ENCODE measurements around the gene NEK5. TPM values are rescaled to one million over a fixed set of nuclear protein-coding genes. Genes with fewer than 3 reads are reported as not detected.

Gene NEK5
- total and polyA plus RNA-seq, 2 donors (not counting 3 experiments of a cell fraction or from before 2014, with no cell fraction given), result 0.03 to 0.18 TPM

DNA sequence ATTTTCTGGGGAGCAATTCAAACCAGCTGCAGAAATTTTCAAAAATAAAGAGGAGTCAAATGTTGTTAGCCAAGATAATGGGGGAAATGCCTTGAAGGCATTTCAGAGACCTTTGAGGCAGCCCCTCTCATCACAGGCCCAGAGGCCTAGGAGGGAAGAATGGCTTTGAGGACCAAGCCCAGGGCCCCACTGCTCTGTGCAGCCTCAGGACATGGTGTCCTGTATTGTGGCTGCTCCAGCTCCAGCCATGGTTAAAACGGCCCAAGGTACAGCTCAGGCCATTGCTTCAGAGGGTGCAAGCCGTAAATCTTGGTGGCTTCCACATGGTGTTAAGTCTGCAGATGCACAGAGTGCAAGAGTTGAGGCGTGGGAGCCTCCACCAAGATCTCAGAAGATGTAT lies 32.1 kb downstream of the NEK5 start:
- no peaks in the 10 kb centered on the region for H3K4me1 ChIP-seq (ENCODE audit: control insufficient read depth, extremely low read depth, insufficient read depth, low read length)
- H3K4me3 ChIP-seq (replicated peaks in 1 of 3; ENCODE audit: insufficient read depth in 1 of 3, low read depth in 1 of 3, low read length in 3 of 3), result no peak overlapping the region
- H3K4me2 ChIP-seq (ENCODE audit: insufficient read depth, low read length), result no peak overlapping the region
- H3K9me1 ChIP-seq (replicated peaks; ENCODE audit: control insufficient read depth, extremely low read depth, insufficient read depth, low read length), result no peaks in the 10 kb centered on the region
- H2AFZ ChIP-seq (ENCODE audit: low read depth, low read length), result no peak overlapping the region
- no peaks in the 10 kb centered on the region for H3K9me3 ChIP-seq (replicated peaks; ENCODE audit: control insufficient read depth, insufficient read depth, low read length)
- peaks cover 0 to 3% of the 10 kb centered on the region in 2 experiments for H3K27me3 ChIP-seq (ENCODE audit: control insufficient read depth in 2 of 2, insufficient read depth in 2 of 2, low read length in 2 of 2)
- no peaks in the 10 kb centered on the region for H3K36me3 ChIP-seq (ENCODE audit: control insufficient read depth in 2 of 2, extremely low read depth in 1 of 2, insufficient read depth in 2 of 2, low read length in 2 of 2)
- CTCF ChIA-PET, result no interaction called here
- H3K27ac ChIP-seq (ENCODE audit: insufficient read depth, low read depth, low read length), result no peak overlapping the region
- BruUV-seq (replicated peaks), result no TSS peak
- no peaks in the 10 kb centered on the region for H3K79me2 ChIP-seq (ENCODE audit: control insufficient read depth, insufficient read depth, low read length)
- FAIRE-seq, result no peak
- TF ChIP-seq POLR2AphosphoS5 (IDR thresholded peaks at IDR 0.05; ENCODE audit: insufficient read depth, low read depth, low read length), result no peak
- TF ChIP-seq, protein P1, sequence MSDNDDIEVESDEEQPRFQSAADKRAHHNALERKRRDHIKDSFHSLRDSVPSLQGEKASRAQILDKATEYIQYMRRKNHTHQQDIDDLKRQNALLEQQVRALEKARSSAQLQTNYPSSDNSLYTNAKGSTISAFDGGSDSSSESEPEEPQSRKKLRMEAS (IDR thresholded peaks at IDR 0.05; ENCODE audit: insufficient read depth, insufficient read length), result no peak
- TF ChIP-seq JUN (IDR thresholded peaks at IDR 0.05; ENCODE audit: borderline replicate concordance, insufficient read depth, insufficient read length, low read depth), result no peak
- TF ChIP-seq EZH2 (IDR thresholded peaks at IDR 0.05; ENCODE audit: borderline replicate concordance, low read depth, low read length, severe bottlenecking), result no peak
- no peak for TF ChIP-seq MYC (IDR thresholded peaks at IDR 0.05; ENCODE audit: low read depth, low read length)
- no peak for TF ChIP-seq POLR2A (IDR thresholded peaks at IDR 0.05; ENCODE audit: low read depth, low read length)
- no peak for TF ChIP-seq FOS (IDR thresholded peaks at IDR 0.05; ENCODE audit: borderline replicate concordance, insufficient read depth, low read length)
- TF ChIP-seq, protein P2, sequence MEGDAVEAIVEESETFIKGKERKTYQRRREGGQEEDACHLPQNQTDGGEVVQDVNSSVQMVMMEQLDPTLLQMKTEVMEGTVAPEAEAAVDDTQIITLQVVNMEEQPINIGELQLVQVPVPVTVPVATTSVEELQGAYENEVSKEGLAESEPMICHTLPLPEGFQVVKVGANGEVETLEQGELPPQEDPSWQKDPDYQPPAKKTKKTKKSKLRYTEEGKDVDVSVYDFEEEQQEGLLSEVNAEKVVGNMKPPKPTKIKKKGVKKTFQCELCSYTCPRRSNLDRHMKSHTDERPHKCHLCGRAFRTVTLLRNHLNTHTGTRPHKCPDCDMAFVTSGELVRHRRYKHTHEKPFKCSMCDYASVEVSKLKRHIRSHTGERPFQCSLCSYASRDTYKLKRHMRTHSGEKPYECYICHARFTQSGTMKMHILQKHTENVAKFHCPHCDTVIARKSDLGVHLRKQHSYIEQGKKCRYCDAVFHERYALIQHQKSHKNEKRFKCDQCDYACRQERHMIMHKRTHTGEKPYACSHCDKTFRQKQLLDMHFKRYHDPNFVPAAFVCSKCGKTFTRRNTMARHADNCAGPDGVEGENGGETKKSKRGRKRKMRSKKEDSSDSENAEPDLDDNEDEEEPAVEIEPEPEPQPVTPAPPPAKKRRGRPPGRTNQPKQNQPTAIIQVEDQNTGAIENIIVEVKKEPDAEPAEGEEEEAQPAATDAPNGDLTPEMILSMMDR (IDR thresholded peaks at IDR 0.05; ENCODE audit: extremely low read depth in 1 of 2, insufficient read depth in 1 of 2, low read depth in 1 of 2, low read length in 2 of 2), result no peak
- TF ChIP-seq GATA2 (IDR thresholded peaks at IDR 0.05; ENCODE audit: insufficient read depth, insufficient read length, low read depth, low read length), result no peak
- dilution Hi-C loops (cut with MboI; ENCODE audit: extremely low pct_ligation_motif_present, low sequenced_read_pairs), result no loop called here
- no peak overlapping the region for H3K9ac ChIP-seq (replicated peaks; ENCODE audit: extremely low read depth, insufficient read depth, low read length)
- POLR2A ChIA-PET, result no interaction called here
- no peak for DNase-seq (ENCODE audit: low read depth, low spot score)
- intact Hi-C loops (cut with micrococcal nuclease), result no loop called here
- no peaks in the 10 kb centered on the region for H4K20me1 ChIP-seq (replicated peaks; ENCODE audit: control insufficient read depth, extremely low read depth, insufficient read depth, low read length)

All from endothelial cell of umbilical vein (primary cell).